Dermis blood vessel endothelial cell (primary cell): ENCODE measurements around the gene ZBTB32. TPM values are rescaled to one million over a fixed set of nuclear protein-coding genes. Genes with fewer than 3 reads are reported as not detected.
A peak's percentile ranks its signal among the peaks of the same experiment; 100 is the strongest.

ENCODE experiments used
- DNase-seq: peaks from one replicate; pipeline ENCODE4 v3.0.0; 2010
- total RNA-seq: library from RNA; depleted of rRNA; stranded (reverse); fragments of >200 nt; gene quantifications from 2 replicates; pipeline ENCODE4 v1.2.3, GENCODE V29; 2014

Gene ZBTB32
- total RNA-seq, 1 donor from 2014 or later, result not detected

- no peak for DNase-seq
Observed at GRCh38 chr19:35696835-35697234, 7.5 kb upstream of the ZBTB32 start.

- peak; percentile 99 for DNase-seq
Observed at GRCh38 chr19:35702223-35703012, 1.9 kb upstream of the ZBTB32 start.

- no peak for DNase-seq
Observed at GRCh38 chr19:35703343-35703742, 1.0 kb upstream of the ZBTB32 start.

- DNase-seq, result no peak
Observed at GRCh38 chr19:35708391-35708790, 4.0 kb downstream of the ZBTB32 start.

GRCh38 chr19:35710784-35711723 lies 6.7 kb downstream of the ZBTB32 start:
- DNase-seq, result no peak

GRCh38 chr19:35712567-35713505 lies 8.5 kb downstream of the ZBTB32 start:
- no peak for DNase-seq

GRCh38 chr19:35713506-35713850 lies 9.1 kb downstream of the ZBTB32 start:
- no peak for DNase-seq

GRCh38 chr19:35713904-35714495 lies 9.6 kb downstream of the ZBTB32 start:
- no peak for DNase-seq

GRCh38 chr19:35714601-35715354 lies 10.4 kb downstream of the ZBTB32 start:
- DNase-seq, result no peak

GRCh38 chr19:35715355-35715809 lies 11.0 kb downstream of the ZBTB32 start:
- DNase-seq, result no peak

GRCh38 chr19:35715981-35716800 lies 11.8 kb downstream of the ZBTB32 start:
- DNase-seq, result peak; percentile 60

- peak; percentile 95 for DNase-seq
Observed at GRCh38 chr19:35716801-35717664, 12.7 kb downstream of the ZBTB32 start.

GRCh38 chr19:35717665-35718344 lies 13.4 kb downstream of the ZBTB32 start, which contains the start of gene KMT2B:
KMT2B (plus strand) TSS chr19:35718003; CDS start chr19:35718019, 16 bp downstream.
- DNase-seq, result no peak

- DNase-seq, result peak; percentile 47
Observed at GRCh38 chr19:35718345-35719041, 14.1 kb downstream of the ZBTB32 start.

- DNase-seq, result no peak
Observed at GRCh38 chr19:35719402-35720162, 15.2 kb downstream of the ZBTB32 start.

GRCh38 chr19:35720163-35720524 lies 15.8 kb downstream of the ZBTB32 start:
- DNase-seq, result no peak

GRCh38 chr19:35720648-35721047 lies 16.3 kb downstream of the ZBTB32 start:
- DNase-seq, result no peak
